IPS DF 19.7 (cell line): Measurements from ENCODE around the gene HOXB7.

Experiments
- DNase-seq: peaks from one replicate; pipeline ENCODE4 v3.0.0-alpha.2; 2013; ENCODE audit warnings: low read depth, low spot score

HOXB7 gene

DNA sequence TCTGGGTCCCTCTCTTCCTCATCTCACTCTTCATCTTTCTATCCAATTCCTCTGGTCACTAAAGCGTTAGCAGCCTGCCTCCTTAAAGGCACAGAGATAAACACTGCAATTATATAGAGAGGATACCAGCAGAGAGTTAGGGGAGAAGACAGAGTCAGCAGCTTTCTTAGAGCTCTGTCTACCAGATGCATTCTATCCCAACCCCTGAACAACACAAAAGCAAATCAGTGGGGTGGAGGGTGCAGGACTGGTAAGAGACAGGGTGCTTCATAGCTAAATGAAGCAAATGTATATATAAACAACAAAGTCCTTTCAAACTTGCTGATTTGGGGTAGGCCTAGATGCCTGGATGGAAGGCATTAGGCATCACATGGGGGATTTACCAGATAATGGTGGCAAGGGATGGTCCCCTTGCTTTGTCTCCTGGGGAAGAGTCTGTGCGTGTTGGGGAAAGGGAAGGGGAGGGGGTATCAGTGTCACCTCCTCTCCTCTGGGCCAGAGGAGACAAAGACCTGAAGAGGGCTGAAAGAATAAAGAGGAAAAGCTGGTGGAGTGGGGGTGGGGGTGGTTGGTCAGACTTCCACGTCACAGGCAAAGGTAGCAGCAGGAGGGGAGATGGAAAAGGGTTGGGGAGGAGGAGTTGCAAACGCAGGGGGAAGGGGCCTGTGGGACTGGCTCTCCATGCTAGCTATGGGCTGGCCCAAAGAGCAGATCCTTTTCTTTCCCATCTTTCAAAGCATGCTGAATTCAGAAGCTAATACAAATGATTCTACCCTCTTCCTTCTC is 44.7 kb downstream of the HOXB7 start:
- DNase-seq = no peak

DNA sequence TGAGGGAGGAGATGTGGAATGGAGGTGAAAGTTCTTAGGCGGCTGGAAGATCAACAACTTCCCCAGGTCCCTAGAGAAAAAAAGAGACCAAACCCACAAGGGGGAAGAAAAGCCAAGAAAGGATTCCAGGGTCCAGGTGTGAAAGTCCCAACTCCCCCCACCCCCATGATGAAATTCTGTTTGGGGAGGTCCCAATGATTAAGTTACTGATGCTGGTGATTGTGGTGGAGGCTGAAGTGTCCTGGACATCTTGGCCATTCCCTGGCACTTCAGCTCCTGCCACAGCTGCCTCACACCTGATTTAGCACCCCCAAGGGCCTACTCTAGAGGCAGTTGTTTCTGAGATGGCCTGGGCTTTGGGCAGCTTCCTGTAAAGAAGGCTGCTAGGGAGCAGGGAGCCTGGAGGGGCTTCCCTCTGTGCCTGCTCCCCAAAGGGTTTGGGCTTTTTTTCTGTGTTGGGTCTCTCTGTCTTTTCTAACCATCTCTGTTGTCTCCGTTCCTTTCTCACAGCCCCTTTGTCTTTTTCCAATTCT is 45.7 kb downstream of the HOXB7 start:
- DNase-seq = no peak

GRCh38 chr17:48564188-48565021 is 46.4 kb downstream of the HOXB7 start:
- DNase-seq = no peak

GRCh38 chr17:48563867-48564187 is 47.0 kb downstream of the HOXB7 start:
- DNase-seq = no peak

DNA sequence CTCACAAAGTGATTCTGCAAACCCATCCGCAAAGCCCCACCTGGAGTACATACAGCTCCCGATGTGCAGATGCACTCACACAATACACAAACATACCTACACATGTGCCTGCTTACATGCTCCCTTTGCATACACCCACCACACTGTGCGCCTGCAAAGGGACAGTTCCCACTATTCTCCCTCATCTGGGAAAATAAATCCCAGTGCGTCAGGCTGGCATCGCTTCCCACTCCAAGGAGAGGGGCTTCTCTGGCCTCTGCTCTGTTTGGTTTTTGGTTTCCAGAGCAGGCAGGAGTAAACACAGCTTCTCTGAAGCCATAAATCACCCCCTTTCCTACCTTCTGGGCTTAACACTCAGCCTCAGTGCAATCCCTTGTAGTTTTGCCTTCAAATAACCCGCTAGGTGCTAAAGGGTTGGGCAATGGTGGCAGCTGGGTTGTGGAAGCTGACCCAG is 47.4 kb downstream of the HOXB7 start:
- DNase-seq = no peak

GRCh38 chr17:48562934-48563333 is 47.9 kb downstream of the HOXB7 start:
- DNase-seq = no peak

GRCh38 chr17:48561884-48562810 is 48.7 kb downstream of the HOXB7 start:
- no peak for DNase-seq

- no peak for DNase-seq
Measured at GRCh38 chr17:48559840-48560817, 50.7 kb downstream of the HOXB7 start.

GRCh38 chr17:48559122-48559839 is 51.5 kb downstream of the HOXB7 start:
- no peak for DNase-seq

DNA sequence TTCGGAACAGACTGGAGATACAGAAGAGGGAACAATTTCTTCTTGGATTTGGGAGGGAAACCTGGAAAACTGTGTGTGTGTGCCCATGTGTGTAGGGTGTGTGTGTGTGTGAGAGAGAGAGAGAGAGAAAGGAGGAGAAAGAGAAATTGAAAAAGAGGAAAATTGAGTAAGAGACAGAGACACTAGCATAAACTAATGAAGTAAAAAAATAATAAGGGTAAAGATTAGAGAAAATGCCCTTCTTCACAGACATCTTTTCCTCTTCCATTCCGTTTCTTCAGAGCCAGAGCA is 52.0 kb downstream of the HOXB7 start:
- DNase-seq = no peak

- DNase-seq = no peak
Measured at GRCh38 chr17:48558057-48558830, 52.6 kb downstream of the HOXB7 start.
